Heart left ventricle (tissue), 16 donors: ENCODE measurements around the gene SPEF2. TPM values are rescaled to one million over a fixed set of nuclear protein-coding genes. Genes with fewer than 3 reads are reported as not detected.

ENCODE experiments used
- ATAC-seq, 4 donors: fragments of 200-7000 bp; cut with Tn5 transposase; one replicate each; pipeline ENCODE4 v1.9.1; 2020 to 2022; ENCODE audit warnings: moderate library complexity in 4 of 4, mild to moderate bottlenecking in 3 of 4, moderate number of reproducible peaks in 1 of 4
- DNase-seq, 5 donors: peaks; one replicate each; pipeline ENCODE4 v3.0.0-alpha.2; 2020
- H3K27ac ChIP-seq, 12 donors: fragments of 200-600 bp; sonication (generic) in 4 of 12; one replicate each; pipeline versions ENCODE4 v1.5.0 to v1.8.0; 2016 to 2022; ENCODE audit warnings: mild to moderate bottlenecking in 2 of 12
- H3K27me3 ChIP-seq, 9 donors: fragments of 200-600 bp; sonication (generic) in 2 of 9; one replicate each; pipeline versions ENCODE4 v1.5.1 to v1.8.0; 2016 to 2022; ENCODE audit warnings: mild to moderate bottlenecking in 3 of 9
- H3K36me3 ChIP-seq, 9 donors: fragments of 200-600 bp; sonication (generic) in 2 of 9; one replicate each; pipeline versions ENCODE4 v1.5.0 to v1.8.0; 2018 to 2022; ENCODE audit warnings: mild to moderate bottlenecking in 2 of 9
- H3K4me1 ChIP-seq, 12 donors: fragments of 200-600 bp; sonication (generic) in 4 of 12; one replicate each; pipeline versions ENCODE4 v1.5.0 to v1.8.0; 2016 to 2022; ENCODE audit warnings: mild to moderate bottlenecking in 3 of 12
- H3K4me3 ChIP-seq, 12 donors: fragments of 200-600 bp; sonication (generic) in 4 of 12; one replicate each; pipeline versions ENCODE4 v1.5.0 to v1.8.0; 2017 to 2022; ENCODE audit warnings: mild to moderate bottlenecking in 9 of 12, moderate library complexity in 4 of 12
- H3K9me3 ChIP-seq, 12 donors: fragments of 200-600 bp; sonication (generic) in 4 of 12; one replicate each; pipeline versions ENCODE4 v1.5.0 to v1.8.0; 2016 to 2022; ENCODE audit warnings: mild to moderate bottlenecking in 1 of 12
- POLR2A ChIP-seq, 2 donors: fragments of 450-650 bp; IDR thresholded peaks; one replicate each; pipeline ENCODE4 v1.6.1; 2017; ENCODE audit warnings: antibody characterized with exemption in 2 of 2, mild to moderate bottlenecking in 2 of 2, moderate library complexity in 2 of 2
- WGBS, 4 donors: extraction: QIAGEN DNeasy Blood & Tissue Kit in 2 of 4; methylation state at CpG; one replicate each; pipeline versions ENCODE4 v1.1.5 to v1.1.7; 2013 to 2018; 5-methylcytosine and 5-hydroxymethylcytosine counted together
- intact Hi-C, 10 donors: fragments of 100-400 bp; cut with DNase I; formaldehyde crosslinking; loops; one replicate each; pipeline versions ENCODE4 v1.11.1 to v1.14.2; 2022
- polyA plus RNA-seq, 2 donors: library from polyadenylated mRNA; stranded (reverse); fragments of 200-250 nt; gene quantifications; one replicate each; pipeline ENCODE4 v1.2.3, GENCODE V29; 2013
- total RNA-seq, 9 donors: library from RNA; depleted of rRNA in 2 of 9; stranded (reverse); fragments of >200 nt in 2 of 9; fragmentation: NEBNext Ultra II Directional in 3 of 9; extraction: Animal tissue kit (Norgen Biotek cat#: 25700) in 3 of 9; gene quantifications; one replicate each; pipeline versions ENCODE4 v1.1.0 to v1.2.4, GENCODE V29; 2016 to 2023
- TF ChIP-seq, protein P1 (sequence below), 12 donors: fragments of 200-600 bp; sonication (generic) in 4 of 12; IDR thresholded peaks; one replicate each; pipeline versions ENCODE4 v1.5.0 to v1.8.0; 2018 to 2022; ENCODE audit warnings: antibody characterized with exemption in 12 of 12, mild to moderate bottlenecking in 5 of 12
- donor health status: ischemic (EF 13 %, LVEDD 7.1; RV severe dilation, severe dysfunction).
- donor health status: healthy with polysubstance abuse.
- donor health status: DM: no; HTN: yes; CAD: no.
- donor health status: DM: no; HTN: no; CAD: no.
- donor health status: ischemic (EF 25% LVEDD 6.9; RV normal size, moderate dysfunction).
- donor health status: ischemic (EF 25% LVEDD 5.7; RV mildly dilated, moderate dysfunction).
- donor health status: healthy.
- donor health status: DM: yes; HTN: yes; CAD: no.
- donor health status: ischemic (EF 35%, LVEDD 5.7; RV mildly dilated, moderate dysfunction).
- donor health status: nonischemic (EF 11% LVEDD 7.7; RV severe dilation, severe dysfunction).
- donor health status: DM: yes; HTN: yes; CAD: no.
- donor health status: PGD.
- donor health status: ischemic (EF 29% LVEDD 5.4; RV normal size, mild dysfunction).
- donor health status: nonischemic (EF 23%, LVEDD 6.1; RV moderate dilation, normal function).

SPEF2 gene
- total and polyA plus RNA-seq, 11 donors, result 0.46 to 4.1 (median 1.3) TPM

GRCh38 chr5:35753500-35753899, 135.8 kb downstream of the SPEF2 start:
- Histone ChIP-seq H3K4me1 (no peaks in the 10 kb centered on the region), H3K36me3 (no peaks in the 10 kb centered on the region), H3K9me3 (peaks cover 0 to 5% (median 0%) of the 10 kb centered on the region in 12 donors), H3K27me3 (no peaks in the 10 kb centered on the region), H3K27ac (no peak overlapping the region), H3K4me3 (no peak overlapping the region)
- intact Hi-C loops, result no loop called here
- DNase-seq, result no peak
- WGBS, 4 donors, result 71 to 77% (median 75%) methylated on average over 5 of the region's 5 CpGs
- TF ChIP-seq, protein P1, sequence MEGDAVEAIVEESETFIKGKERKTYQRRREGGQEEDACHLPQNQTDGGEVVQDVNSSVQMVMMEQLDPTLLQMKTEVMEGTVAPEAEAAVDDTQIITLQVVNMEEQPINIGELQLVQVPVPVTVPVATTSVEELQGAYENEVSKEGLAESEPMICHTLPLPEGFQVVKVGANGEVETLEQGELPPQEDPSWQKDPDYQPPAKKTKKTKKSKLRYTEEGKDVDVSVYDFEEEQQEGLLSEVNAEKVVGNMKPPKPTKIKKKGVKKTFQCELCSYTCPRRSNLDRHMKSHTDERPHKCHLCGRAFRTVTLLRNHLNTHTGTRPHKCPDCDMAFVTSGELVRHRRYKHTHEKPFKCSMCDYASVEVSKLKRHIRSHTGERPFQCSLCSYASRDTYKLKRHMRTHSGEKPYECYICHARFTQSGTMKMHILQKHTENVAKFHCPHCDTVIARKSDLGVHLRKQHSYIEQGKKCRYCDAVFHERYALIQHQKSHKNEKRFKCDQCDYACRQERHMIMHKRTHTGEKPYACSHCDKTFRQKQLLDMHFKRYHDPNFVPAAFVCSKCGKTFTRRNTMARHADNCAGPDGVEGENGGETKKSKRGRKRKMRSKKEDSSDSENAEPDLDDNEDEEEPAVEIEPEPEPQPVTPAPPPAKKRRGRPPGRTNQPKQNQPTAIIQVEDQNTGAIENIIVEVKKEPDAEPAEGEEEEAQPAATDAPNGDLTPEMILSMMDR (IDR thresholded peaks at IDR 0.05), result no peak
- no peak for TF ChIP-seq POLR2A (IDR thresholded peaks at IDR 0.05)
- ATAC-seq, result no peak

DNA sequence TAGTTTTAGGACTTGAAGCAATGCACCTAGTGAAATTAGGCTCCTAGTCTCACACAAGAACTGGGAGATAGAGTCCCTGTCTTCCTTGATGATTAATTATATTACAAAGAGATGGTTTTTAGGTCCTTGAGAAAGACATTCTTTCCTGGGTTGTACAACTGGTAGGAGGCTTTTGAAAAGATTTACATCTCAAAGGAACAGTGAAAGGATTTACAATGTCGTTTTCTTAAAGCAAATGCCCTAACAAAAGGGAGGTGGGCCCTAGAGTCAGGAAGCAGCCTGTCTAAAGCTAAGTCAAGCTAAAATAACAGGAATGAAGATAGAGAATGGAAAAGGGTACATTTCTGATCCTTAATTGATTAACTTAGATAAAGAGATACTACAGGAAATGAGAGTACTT, 136.8 kb downstream of the SPEF2 start:
- Histone ChIP-seq H3K27me3 (no peaks in the 10 kb centered on the region), H3K27ac (no peak overlapping the region), H3K36me3 (no peaks in the 10 kb centered on the region), H3K9me3 (no peaks in the 10 kb centered on the region), H3K4me3 (no peak overlapping the region), H3K4me1 (no peaks in the 10 kb centered on the region)
- intact Hi-C loops, result no loop called here
- DNase-seq (no peak), ATAC-seq (no peak)
- WGBS, 4 donors, result 31 to 34% (median 33%) methylated on average over 1 of the region's 1 CpG
- no peak for TF ChIP-seq POLR2A (IDR thresholded peaks at IDR 0.05)
- TF ChIP-seq, protein P1 (IDR thresholded peaks at IDR 0.05), result no peak

DNA sequence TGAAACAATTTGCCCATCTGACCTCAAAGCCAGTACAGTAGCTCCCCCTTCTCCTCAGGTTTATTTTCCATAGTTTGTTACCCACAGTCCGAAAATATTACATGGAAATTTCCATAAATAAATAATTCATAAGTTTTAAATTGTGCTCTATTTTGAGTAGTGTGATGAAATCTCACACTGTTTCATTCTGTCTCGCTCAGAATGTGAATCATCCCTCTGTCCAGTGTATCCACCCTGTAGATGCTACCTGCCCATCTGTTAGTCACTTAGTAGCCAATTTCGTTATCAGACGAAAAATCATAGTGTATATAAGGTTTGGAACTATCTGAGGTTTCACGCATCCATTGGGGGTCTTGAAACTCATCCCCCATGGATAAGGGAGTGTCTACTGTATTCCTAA, 138.3 kb downstream of the SPEF2 start:
- ATAC-seq (no peak), DNase-seq (no peak)
- Histone ChIP-seq H3K4me3 (no peak overlapping the region), H3K36me3 (no peaks in the 10 kb centered on the region), H3K27ac (no peak overlapping the region), H3K27me3 (no peaks in the 10 kb centered on the region), H3K9me3 (no peaks in the 10 kb centered on the region), H3K4me1 (no peaks in the 10 kb centered on the region)
- intact Hi-C loops, result no loop called here
- TF ChIP-seq, protein P1 (IDR thresholded peaks at IDR 0.05), result no peak
- TF ChIP-seq POLR2A (IDR thresholded peaks at IDR 0.05), result no peak
- WGBS, 4 donors, result 71 to 87% (median 84%) methylated on average over 5 of the region's 5 CpGs

DNA sequence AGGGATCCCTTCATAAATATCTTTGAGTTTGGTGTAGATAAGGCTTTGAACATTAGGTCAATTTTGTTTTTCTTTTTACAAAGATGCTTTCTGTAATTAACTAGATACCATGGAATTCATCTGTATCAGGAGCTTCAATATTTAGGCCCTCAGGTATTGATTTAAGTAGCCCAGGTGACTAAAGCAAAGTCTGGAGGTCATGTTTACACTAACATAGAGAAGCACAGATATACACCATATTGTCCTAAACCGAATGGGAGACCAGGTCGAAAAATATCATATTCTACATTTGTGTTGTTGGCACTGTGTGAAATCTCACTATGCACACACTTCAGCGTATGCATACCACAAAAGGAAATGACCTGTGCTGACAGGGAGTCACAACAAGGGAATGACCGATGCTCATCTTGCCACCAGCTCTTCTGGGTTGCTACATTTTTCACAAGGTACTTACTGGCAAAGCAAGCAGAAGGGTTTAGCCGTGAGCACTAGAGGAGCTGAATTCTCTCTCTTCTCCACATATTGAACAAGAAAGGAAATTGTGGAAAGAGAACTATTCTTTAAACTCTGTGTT, 140.6 kb downstream of the SPEF2 start:
- H3K9me3 ChIP-seq, result no peaks in the 10 kb centered on the region
- no peaks in the 10 kb centered on the region for H3K4me1 ChIP-seq
- no peaks in the 10 kb centered on the region for H3K27me3 ChIP-seq
- intact Hi-C loops, result no loop called here
- DNase-seq (no peak), ATAC-seq (no peak)
- no peak overlapping the region for H3K4me3 ChIP-seq
- no peak for TF ChIP-seq POLR2A (IDR thresholded peaks at IDR 0.05)
- TF ChIP-seq, protein P1 (IDR thresholded peaks at IDR 0.05), result no peak
- H3K36me3 ChIP-seq, result no peaks in the 10 kb centered on the region
- H3K27ac ChIP-seq, result no peak overlapping the region
- WGBS, 4 donors, result 59 to 82% (median 69%) methylated on average over 5 of the region's 5 CpGs
